Neural cell (in vitro differentiated cells): ENCODE results near the gene CREB3L2. TPM values are rescaled to one million over a fixed set of nuclear protein-coding genes. Genes with fewer than 3 reads are reported as not detected.

ENCODE experiments used
- H2AFZ ChIP-seq: fragments of 200-600, 300-800 bp; sonication (generic), shearing (Covaris generic); 2 replicates; pipeline ENCODE4 v1.6.0; 2014; ENCODE audit warnings: low read depth, mild to moderate bottlenecking, antibody characterized with exemption, low read length, moderate library complexity
- H3F3A ChIP-seq: fragments of 200-600 bp; shearing (Covaris generic); 2 replicates; pipeline ENCODE4 v1.6.1; 2016; ENCODE audit warnings: mild to moderate bottlenecking, moderate library complexity, mixed read lengths, antibody characterized with exemption, low read length; ENCODE audit not compliant: insufficient read depth, poor library complexity, severe bottlenecking
- H3K27ac ChIP-seq: fragments of 200-600, 300-800 bp; sonication (generic), shearing (Covaris generic); 2 replicates; pipeline ENCODE4 v1.5.1; 2014; ENCODE audit warnings: mild to moderate bottlenecking, low read length, moderate library complexity
- H3K27me3 ChIP-seq: fragments of 300-800, 200-600 bp; sonication (generic), shearing (Covaris generic); 2 replicates; pipeline ENCODE4 v1.6.0; 2014; ENCODE audit warnings: mild to moderate bottlenecking, low read depth, low read length, moderate library complexity; ENCODE audit not compliant: insufficient read depth
- H3K36me3 ChIP-seq: fragments of 300-800, 200-600 bp; sonication (generic), shearing (Covaris generic); 2 replicates; pipeline ENCODE4 v1.5.1; 2014; ENCODE audit warnings: mild to moderate bottlenecking, antibody characterized with exemption, low read length, moderate library complexity; ENCODE audit not compliant: insufficient read depth
- H3K4me2 ChIP-seq: fragments of 300-800, 200-600 bp; sonication (generic), shearing (Covaris generic); 2 replicates; pipeline ENCODE4 v1.6.0; 2014; ENCODE audit warnings: mild to moderate bottlenecking, low read length
- H3K4me3 ChIP-seq: fragments of 300-800, 200-600 bp; sonication (generic), shearing (Covaris generic); 2 replicates; pipeline ENCODE4 v1.5.1; 2014; ENCODE audit warnings: mild to moderate bottlenecking, low read length, moderate library complexity
- H3K79me2 ChIP-seq: fragments of 200-600 bp; shearing (Covaris generic); replicated peaks from 2 replicates; pipeline ENCODE4 v1.6.0; 2014; ENCODE audit warnings: mild to moderate bottlenecking, low read length, moderate library complexity; ENCODE audit not compliant: insufficient read depth
- H3K9ac ChIP-seq: fragments of 300-800, 200-600 bp; sonication (generic), shearing (Covaris generic); 2 replicates; pipeline ENCODE4 v1.6.1; 2016; ENCODE audit warnings: mild to moderate bottlenecking, low read length, mixed read lengths
- H3K9me2 ChIP-seq: fragments of 200-600 bp; shearing (Covaris generic); 2 replicates; pipeline ENCODE4 v1.6.1; 2016; ENCODE audit warnings: mild to moderate bottlenecking, low read length, mixed read lengths; ENCODE audit not compliant: insufficient read depth
- H3K9me3 ChIP-seq: fragments of 200-600, 300-800 bp; sonication (generic), shearing (Covaris generic); 2 replicates; pipeline ENCODE4 v1.6.1; 2016; ENCODE audit warnings: mild to moderate bottlenecking, mixed run types, low read length, moderate library complexity, mixed read lengths
- H4K20me1 ChIP-seq: fragments of 200-600 bp; shearing (Covaris generic); 2 replicates; pipeline ENCODE4 v1.6.1; 2016; ENCODE audit warnings: mild to moderate bottlenecking, mixed run types; ENCODE audit not compliant: insufficient read depth
- CTCF ChIP-seq: fragments of 450-650 bp; IDR thresholded peaks from 2 replicates; pipeline ENCODE4 v1.5.1; 2014; ENCODE audit warnings: antibody characterized with exemption, mild to moderate bottlenecking, moderate library complexity; ENCODE audit not compliant: poor library complexity, severe bottlenecking
- EP300 ChIP-seq: fragments of 450-650 bp; conservative IDR thresholded peaks from 2 replicates; pipeline ENCODE4 v1.6.1; 2014; ENCODE audit warnings: antibody characterized with exemption, mild to moderate bottlenecking, moderate library complexity; ENCODE audit not compliant: poor library complexity, severe bottlenecking
- EZH2 ChIP-seq: fragments of 200-600, 300-800 bp; shearing (Covaris generic), sonication (generic); IDR thresholded peaks from 2 replicates; pipeline ENCODE4 v1.6.1; 2014; ENCODE audit warnings: antibody characterized with exemption, low read length, borderline replicate concordance, mild to moderate bottlenecking; ENCODE audit not compliant: insufficient read depth, poor library complexity, severe bottlenecking
- MXI1 ChIP-seq: fragments of 450-650 bp; conservative IDR thresholded peaks from 2 replicates; pipeline ENCODE4 v1.6.1; 2014; ENCODE audit warnings: antibody characterized with exemption, mild to moderate bottlenecking; ENCODE audit not compliant: poor library complexity, severe bottlenecking
- POLR2AphosphoS5 ChIP-seq: IDR thresholded peaks from 2 replicates; pipeline ENCODE4 v1.6.1; 2012
- RAD21 ChIP-seq: fragments of 450-650 bp; conservative IDR thresholded peaks from 2 replicates; pipeline ENCODE4 v1.6.1; 2014; ENCODE audit warnings: antibody characterized with exemption, mild to moderate bottlenecking, moderate library complexity
- SMC3 ChIP-seq: fragments of 450-650 bp; conservative IDR thresholded peaks from 2 replicates; pipeline ENCODE4 v1.6.1; 2014; ENCODE audit warnings: antibody characterized with exemption, mild to moderate bottlenecking, moderate library complexity; ENCODE audit not compliant: poor library complexity
- TAF1 ChIP-seq: IDR thresholded peaks from 2 replicates; pipeline ENCODE4 v1.6.1; 2012; ENCODE audit warnings: low read depth
- polyA plus RNA-seq: library from polyadenylated mRNA; depleted of rRNA; stranded (reverse); fragments of >200 nt; gene quantifications from 2 replicates; pipeline ENCODE4 v1.2.3, GENCODE V29; 2014
- TF ChIP-seq, protein P1 (sequence below): IDR thresholded peaks from 2 replicates; pipeline ENCODE4 v1.6.1; 2012; ENCODE audit warnings: borderline replicate concordance

The CREB3L2 gene
- polyA plus RNA-seq, 1 donor from 2014 or later, result 1.5 TPM

DNA sequence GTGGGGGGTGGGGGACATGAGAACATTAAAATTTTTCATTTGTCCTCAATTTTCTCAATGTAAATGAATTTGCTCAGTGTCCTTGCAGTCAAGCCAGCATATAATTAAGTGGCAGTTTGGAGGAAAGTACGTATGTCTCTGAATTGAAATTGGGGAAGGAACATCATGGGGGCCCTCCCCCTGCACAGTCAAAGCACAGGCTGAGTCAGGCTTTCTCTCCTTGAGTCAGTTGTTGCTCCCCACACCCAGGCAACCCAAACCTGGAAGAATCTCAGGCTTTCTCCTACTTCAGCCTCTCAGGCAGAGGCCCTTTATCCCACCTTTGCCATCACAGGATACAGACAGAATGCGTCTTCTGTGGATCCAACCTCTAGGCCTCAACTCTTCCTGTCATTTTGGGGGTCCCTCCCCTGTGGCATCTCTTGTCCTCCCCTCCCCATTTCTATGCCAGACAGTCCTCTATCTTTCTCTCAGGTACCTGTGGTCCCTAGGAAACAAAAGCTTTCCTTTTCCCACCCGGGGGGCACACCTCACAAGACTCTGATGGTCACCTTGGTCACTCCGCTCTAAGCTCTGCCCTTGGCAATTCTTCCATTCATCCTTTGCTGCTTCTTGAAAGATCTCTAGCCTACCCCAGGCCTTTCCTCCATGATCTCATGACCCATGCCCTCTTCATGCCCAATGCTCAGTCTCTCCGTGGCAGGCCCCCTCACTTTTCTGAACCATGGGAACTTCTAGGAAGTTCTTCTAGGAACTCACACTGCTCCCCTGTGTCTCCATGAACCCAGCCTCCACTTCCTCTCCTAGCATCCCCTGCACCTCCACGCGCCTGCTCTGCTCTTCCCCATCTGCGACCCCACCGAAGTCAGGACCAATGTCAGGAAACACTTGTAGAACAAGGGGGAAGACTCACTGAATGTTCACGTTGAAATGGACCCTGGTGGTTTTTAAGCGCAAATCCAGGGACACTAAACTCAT lies 40.4 kb downstream of the CREB3L2 start:
- H3K36me3 ChIP-seq, result no peaks in the 10 kb centered on the region
- no peaks in the 10 kb centered on the region for H3F3A ChIP-seq
- H4K20me1 ChIP-seq, result no peaks in the 10 kb centered on the region
- no peaks in the 10 kb centered on the region for H3K9me2 ChIP-seq
- H3K79me2 ChIP-seq, result no peaks in the 10 kb centered on the region
- H3K27ac ChIP-seq, result no peak overlapping the region
- no peaks in the 10 kb centered on the region for H3K9me3 ChIP-seq
- no peak overlapping the region for H3K9ac ChIP-seq
- H3K4me2 ChIP-seq, result no peak overlapping the region
- TF ChIP-seq POLR2AphosphoS5 (no peak), RAD21 (no peak), SMC3 (no peak), MXI1 (no peak), CTCF (no peak), TAF1 (no peak), EP300 (no peak), EZH2 (no peak)
- TF ChIP-seq, protein P1, sequence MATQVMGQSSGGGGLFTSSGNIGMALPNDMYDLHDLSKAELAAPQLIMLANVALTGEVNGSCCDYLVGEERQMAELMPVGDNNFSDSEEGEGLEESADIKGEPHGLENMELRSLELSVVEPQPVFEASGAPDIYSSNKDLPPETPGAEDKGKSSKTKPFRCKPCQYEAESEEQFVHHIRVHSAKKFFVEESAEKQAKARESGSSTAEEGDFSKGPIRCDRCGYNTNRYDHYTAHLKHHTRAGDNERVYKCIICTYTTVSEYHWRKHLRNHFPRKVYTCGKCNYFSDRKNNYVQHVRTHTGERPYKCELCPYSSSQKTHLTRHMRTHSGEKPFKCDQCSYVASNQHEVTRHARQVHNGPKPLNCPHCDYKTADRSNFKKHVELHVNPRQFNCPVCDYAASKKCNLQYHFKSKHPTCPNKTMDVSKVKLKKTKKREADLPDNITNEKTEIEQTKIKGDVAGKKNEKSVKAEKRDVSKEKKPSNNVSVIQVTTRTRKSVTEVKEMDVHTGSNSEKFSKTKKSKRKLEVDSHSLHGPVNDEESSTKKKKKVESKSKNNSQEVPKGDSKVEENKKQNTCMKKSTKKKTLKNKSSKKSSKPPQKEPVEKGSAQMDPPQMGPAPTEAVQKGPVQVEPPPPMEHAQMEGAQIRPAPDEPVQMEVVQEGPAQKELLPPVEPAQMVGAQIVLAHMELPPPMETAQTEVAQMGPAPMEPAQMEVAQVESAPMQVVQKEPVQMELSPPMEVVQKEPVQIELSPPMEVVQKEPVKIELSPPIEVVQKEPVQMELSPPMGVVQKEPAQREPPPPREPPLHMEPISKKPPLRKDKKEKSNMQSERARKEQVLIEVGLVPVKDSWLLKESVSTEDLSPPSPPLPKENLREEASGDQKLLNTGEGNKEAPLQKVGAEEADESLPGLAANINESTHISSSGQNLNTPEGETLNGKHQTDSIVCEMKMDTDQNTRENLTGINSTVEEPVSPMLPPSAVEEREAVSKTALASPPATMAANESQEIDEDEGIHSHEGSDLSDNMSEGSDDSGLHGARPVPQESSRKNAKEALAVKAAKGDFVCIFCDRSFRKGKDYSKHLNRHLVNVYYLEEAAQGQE, result no peak
- no peak overlapping the region for H2AFZ ChIP-seq
- no peak overlapping the region for H3K4me3 ChIP-seq
- no peaks in the 10 kb centered on the region for H3K27me3 ChIP-seq

GRCh38 chr7:137960020-137960419 lies 41.9 kb downstream of the CREB3L2 start:
- TF ChIP-seq POLR2AphosphoS5 (no peak), RAD21 (no peak)
- no peaks in the 10 kb centered on the region for H3K79me2 ChIP-seq
- no peak overlapping the region for H2AFZ ChIP-seq
- H3K9ac ChIP-seq, result no peak overlapping the region
- H4K20me1 ChIP-seq, result no peaks in the 10 kb centered on the region
- H3K9me3 ChIP-seq, result no peaks in the 10 kb centered on the region
- no peak overlapping the region for H3K4me3 ChIP-seq
- H3K27me3 ChIP-seq, result no peaks in the 10 kb centered on the region
- H3K9me2 ChIP-seq, result no peaks in the 10 kb centered on the region
- H3K4me2 ChIP-seq, result no peak overlapping the region
- H3F3A ChIP-seq, result no peaks in the 10 kb centered on the region
- H3K27ac ChIP-seq, result no peak overlapping the region
- H3K36me3 ChIP-seq, result no peaks in the 10 kb centered on the region
